Stimulated activated CD8-positive, alpha-beta memory T cell treated with anti-CD3 and anti-CD28 coated beads, Interleukin-2, amount 100 ng/mL, for 1 hour (primary cell): Measurements from ENCODE around the gene ANTXR1.
"Not testable (repeated sequence)": the region's sequence is repeated elsewhere in the genome, so short reads cannot be mapped to it uniquely, and the experiment has no call there.

Experiments used
- DNase-seq, 2 donors: peaks; one replicate each; pipeline ENCODE4 v3.0.0-alpha.2; 2020; ENCODE audit warnings: low read depth in 2 of 2

Gene ANTXR1

GRCh38 chr2:69165091-69165880 is 152.3 kb downstream of the ANTXR1 start:
- DNase-seq, result no peak

- no peak for DNase-seq
These were observed 153.5 kb downstream of the ANTXR1 start for GRCh38 chr2:69166465-69166811.

GRCh38 chr2:69166812-69167468 is 154.0 kb downstream of the ANTXR1 start:
- DNase-seq, result no peak

GRCh38 chr2:69167469-69167822 is 154.5 kb downstream of the ANTXR1 start:
- DNase-seq, result no peak

GRCh38 chr2:69168144-69168813 is 155.3 kb downstream of the ANTXR1 start:
- DNase-seq, result no peak

GRCh38 chr2:69168950-69169654 is 156.1 kb downstream of the ANTXR1 start:
- no peak for DNase-seq

- DNase-seq, result no peak
These were observed 156.8 kb downstream of the ANTXR1 start for GRCh38 chr2:69169655-69170389.

GRCh38 chr2:69170661-69171060 is 157.7 kb downstream of the ANTXR1 start:
- DNase-seq, result no peak

- DNase-seq, result no peak
These were observed 158.3 kb downstream of the ANTXR1 start for GRCh38 chr2:69171116-69171896.

- no peak for DNase-seq
These were observed 159.0 kb downstream of the ANTXR1 start for GRCh38 chr2:69171897-69172525.

GRCh38 chr2:69173706-69174105 is 160.7 kb downstream of the ANTXR1 start:
- DNase-seq, result no peak

GRCh38 chr2:69174211-69174610 is 161.2 kb downstream of the ANTXR1 start:
- DNase-seq, result not testable (repeated sequence)

GRCh38 chr2:69175790-69176715 is 163.1 kb downstream of the ANTXR1 start:
- no peak for DNase-seq

GRCh38 chr2:69177063-69177771 is 164.2 kb downstream of the ANTXR1 start:
- DNase-seq, result no peak

GRCh38 chr2:69177785-69178636 is 165.0 kb downstream of the ANTXR1 start:
- DNase-seq, result no peak

- no peak for DNase-seq
These were observed 165.8 kb downstream of the ANTXR1 start for GRCh38 chr2:69178756-69179155.

GRCh38 chr2:69180227-69180626 is 167.2 kb downstream of the ANTXR1 start:
- DNase-seq, result no peak

- no peak for DNase-seq
These were observed 168.0 kb downstream of the ANTXR1 start for GRCh38 chr2:69180974-69181373.
